WTC11 (cell line): Measurements from ENCODE around the gene UBE2F. TPM values are rescaled to one million over a fixed set of nuclear protein-coding genes. Genes with fewer than 3 reads are reported as not detected.

Experiments used
- ATAC-seq: fragments of 200-7000 bp; cut with Tn5 transposase; 2 replicates; pipeline ENCODE4 v1.10.0; 2021; ENCODE audit warnings: mild to moderate bottlenecking, moderate library complexity
- CTCF ChIA-PET: fragments of 300-600 bp; sonication (Branson Sonifier 250); formaldehyde crosslinking; loops from one replicate; lab custom pipeline; 2021; ENCODE audit warnings: antibody characterized with exemption; lab: Charles Lee
- POLR2A ChIA-PET: fragments of 350-600 bp; sonication (Branson Sonifier 250); formaldehyde crosslinking; loops from one replicate; lab custom pipeline; 2021; ENCODE audit warnings: antibody characterized with exemption; lab: Charles Lee
- DNase-seq: peaks from one replicate; pipeline ENCODE4 v3.0.0; 2021; ENCODE audit warnings: low spot score
- H3K27ac Mint-ChIP-seq: 2 replicates; pipeline ENCODE4 v1.8.0; 2021; ENCODE audit warnings: mixed read lengths
- H3K27me3 Mint-ChIP-seq: 2 replicates; pipeline ENCODE4 v1.8.0; 2021; ENCODE audit warnings: low read depth, mild to moderate bottlenecking, moderate library complexity, mixed read lengths
- H3K36me3 Mint-ChIP-seq: 2 replicates; pipeline ENCODE4 v1.8.0; 2021; ENCODE audit warnings: mixed read lengths
- H3K4me1 Mint-ChIP-seq: 2 replicates; pipeline ENCODE4 v1.8.0; 2022; ENCODE audit warnings: mixed read lengths
- H3K4me3 Mint-ChIP-seq: 2 replicates; pipeline ENCODE4 v1.8.0; 2021; ENCODE audit warnings: mild to moderate bottlenecking, moderate library complexity, mixed read lengths
- H3K9me3 Mint-ChIP-seq: 2 replicates; pipeline ENCODE4 v1.8.0; 2021; ENCODE audit warnings: mixed read lengths
- FOXK1 ChIP-seq: sonication (generic); formaldehyde crosslinking; IDR thresholded peaks from 2 replicates; pipeline ENCODE4 v1.8.0; 2022; ENCODE audit warnings: mild to moderate bottlenecking, moderate library complexity, missing genetic modification reagents
- GABPB1 ChIP-seq: sonication (generic); formaldehyde crosslinking; IDR thresholded peaks from 2 replicates; pipeline ENCODE4 v1.8.1; 2023; ENCODE audit warnings: mild to moderate bottlenecking, missing genetic modification reagents
- JAZF1 ChIP-seq: fragments of 250-450 bp; sonication (Bioruptor Pico); IDR thresholded peaks from 2 replicates; pipeline ENCODE4 v1.9.0; 2021; ENCODE audit warnings: moderate library complexity, mild to moderate bottlenecking, inconsistent platforms
- JUN ChIP-seq: sonication (generic); formaldehyde crosslinking; IDR thresholded peaks from 2 replicates; pipeline ENCODE4 v1.8.0; 2023; ENCODE audit warnings: mild to moderate bottlenecking, missing genetic modification reagents
- KAT7 ChIP-seq: sonication (generic); formaldehyde crosslinking; IDR thresholded peaks from 2 replicates; pipeline ENCODE4 v1.8.1; 2023; ENCODE audit warnings: missing genetic modification reagents, mild to moderate bottlenecking, borderline replicate concordance
- MYBL2 ChIP-seq: sonication (generic); formaldehyde crosslinking; IDR thresholded peaks from 2 replicates; pipeline ENCODE4 v1.8.1; 2023; ENCODE audit warnings: mild to moderate bottlenecking, moderate library complexity, missing genetic modification reagents
- RELA ChIP-seq: sonication (generic); formaldehyde crosslinking; IDR thresholded peaks from 2 replicates; pipeline ENCODE4 v1.8.1; 2022; ENCODE audit warnings: missing genetic modification reagents, mild to moderate bottlenecking, borderline replicate concordance
- SMAD3 ChIP-seq: sonication (generic); formaldehyde crosslinking; IDR thresholded peaks from 2 replicates; pipeline ENCODE4 v1.8.0; 2022; ENCODE audit warnings: missing genetic modification reagents, mild to moderate bottlenecking, borderline replicate concordance
- SP1 ChIP-seq: sonication (generic); formaldehyde crosslinking; conservative IDR thresholded peaks from 2 replicates; pipeline ENCODE4 v1.8.1; 2022; ENCODE audit warnings: missing genetic modification reagents
- ZNF219 ChIP-seq: sonication (generic); formaldehyde crosslinking; IDR thresholded peaks from 2 replicates; pipeline ENCODE4 v1.8.0; 2023; ENCODE audit warnings: missing genetic modification reagents, mild to moderate bottlenecking, borderline replicate concordance
- total RNA-seq: library from RNA; stranded (reverse); gene quantifications from 3 replicates; pipeline ENCODE4 v1.2.3, GENCODE V29; 2021
- TF ChIP-seq, protein P1 (sequence below): sonication (generic); formaldehyde crosslinking; IDR thresholded peaks from 2 replicates; pipeline ENCODE4 v1.8.0; 2022; ENCODE audit warnings: mild to moderate bottlenecking, missing genetic modification reagents
- TF ChIP-seq, protein P2 (sequence below): sonication (generic); formaldehyde crosslinking; IDR thresholded peaks from 2 replicates; pipeline ENCODE4 v1.8.0; 2022; ENCODE audit warnings: mild to moderate bottlenecking, missing genetic modification reagents
- TF ChIP-seq, protein P3 (sequence below): fragments of 250-450 bp; sonication (Bioruptor Pico); IDR thresholded peaks from 2 replicates; pipeline ENCODE4 v1.9.0; 2021; ENCODE audit warnings: mild to moderate bottlenecking
- TF ChIP-seq, protein P4 (sequence below): sonication (generic); formaldehyde crosslinking; conservative IDR thresholded peaks from 2 replicates; pipeline ENCODE4 v1.8.1; 2022; ENCODE audit warnings: mild to moderate bottlenecking, missing genetic modification reagents
- TF ChIP-seq, protein P5 (sequence below): sonication (generic); formaldehyde crosslinking; conservative IDR thresholded peaks from 2 replicates; pipeline ENCODE4 v1.8.1; 2023; ENCODE audit warnings: mild to moderate bottlenecking, low read depth, missing genetic modification reagents, moderate library complexity
- TF ChIP-seq, protein P6 (sequence below): sonication (generic); formaldehyde crosslinking; IDR thresholded peaks from 2 replicates; pipeline ENCODE4 v1.8.1; 2023; ENCODE audit warnings: mild to moderate bottlenecking, missing genetic modification reagents, moderate library complexity
- TF ChIP-seq, protein P7 (sequence below): fragments of 250-450 bp; sonication (Bioruptor Pico); conservative IDR thresholded peaks from 2 replicates; pipeline ENCODE4 v1.9.0; 2021; ENCODE audit warnings: mild to moderate bottlenecking
- TF ChIP-seq, protein P8 (sequence below): sonication (generic); formaldehyde crosslinking; IDR thresholded peaks from 2 replicates; pipeline ENCODE4 v1.8.1; 2022; ENCODE audit warnings: mild to moderate bottlenecking, moderate library complexity, missing genetic modification reagents
- TF ChIP-seq, protein P9 (sequence below): sonication (generic); formaldehyde crosslinking; IDR thresholded peaks from 2 replicates; pipeline ENCODE4 v1.8.1; 2023; ENCODE audit warnings: mild to moderate bottlenecking, missing genetic modification reagents
- TF ChIP-seq, protein P10 (sequence below): sonication (generic); formaldehyde crosslinking; IDR thresholded peaks from 2 replicates; pipeline ENCODE4 v1.8.1; 2023; ENCODE audit warnings: mild to moderate bottlenecking, missing genetic modification reagents, borderline replicate concordance

UBE2F gene
- total RNA-seq, 1 experiment from 2014 or later: 49.5 TPM

DNA sequence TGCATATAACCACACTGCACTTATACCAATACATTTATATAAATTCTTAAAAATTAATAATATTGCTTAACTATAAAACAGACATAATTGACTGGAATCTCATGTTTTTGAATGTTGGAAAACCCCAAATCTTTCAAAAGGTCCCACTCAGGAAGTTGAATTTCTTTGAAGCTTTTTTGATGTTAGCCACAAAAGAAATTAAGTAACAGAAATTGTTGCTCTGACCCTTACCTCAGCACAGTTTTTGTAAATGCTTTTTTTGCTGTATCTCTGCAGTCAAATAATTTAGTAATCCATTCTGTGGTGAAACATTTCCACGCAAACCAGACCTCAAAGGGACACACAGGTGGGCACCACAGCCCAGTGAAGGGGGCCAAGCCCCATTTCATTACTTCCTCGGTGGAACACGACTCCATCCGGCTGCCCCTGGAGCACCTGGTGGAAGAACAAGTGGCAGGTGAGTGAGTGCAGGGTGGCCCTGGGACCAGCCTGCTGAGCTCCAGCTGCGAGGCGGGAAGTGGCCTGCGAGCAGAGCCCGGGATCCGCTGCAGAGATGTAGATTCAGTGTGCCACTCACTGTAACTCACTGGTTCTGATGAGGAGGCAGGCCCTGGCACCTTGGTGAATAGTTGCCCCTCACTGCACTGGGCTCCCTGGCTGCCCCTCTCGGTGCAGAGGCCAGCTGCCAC lies 102.4 kb downstream of the UBE2F start:
- no peak for ATAC-seq
- Mint-ChIP-seq H3K27ac (no peak overlapping the region), H3K4me3 (no peak overlapping the region), H3K9me3 (no peaks in the 10 kb centered on the region), H3K27me3 (no peaks in the 10 kb centered on the region), H3K36me3 (peaks cover 71% of the 10 kb centered on the region)
- CTCF ChIA-PET: no interaction called here
- TF ChIP-seq RELA: no peak
- no peak for TF ChIP-seq JAZF1
- TF ChIP-seq, protein P1, sequence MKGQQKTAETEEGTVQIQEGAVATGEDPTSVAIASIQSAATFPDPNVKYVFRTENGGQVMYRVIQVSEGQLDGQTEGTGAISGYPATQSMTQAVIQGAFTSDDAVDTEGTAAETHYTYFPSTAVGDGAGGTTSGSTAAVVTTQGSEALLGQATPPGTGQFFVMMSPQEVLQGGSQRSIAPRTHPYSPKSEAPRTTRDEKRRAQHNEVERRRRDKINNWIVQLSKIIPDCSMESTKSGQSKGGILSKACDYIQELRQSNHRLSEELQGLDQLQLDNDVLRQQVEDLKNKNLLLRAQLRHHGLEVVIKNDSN (CRISPR knock-in tag): no peak
- TF ChIP-seq KAT7 (CRISPR knock-in tag): no peak
- TF ChIP-seq, protein P2, sequence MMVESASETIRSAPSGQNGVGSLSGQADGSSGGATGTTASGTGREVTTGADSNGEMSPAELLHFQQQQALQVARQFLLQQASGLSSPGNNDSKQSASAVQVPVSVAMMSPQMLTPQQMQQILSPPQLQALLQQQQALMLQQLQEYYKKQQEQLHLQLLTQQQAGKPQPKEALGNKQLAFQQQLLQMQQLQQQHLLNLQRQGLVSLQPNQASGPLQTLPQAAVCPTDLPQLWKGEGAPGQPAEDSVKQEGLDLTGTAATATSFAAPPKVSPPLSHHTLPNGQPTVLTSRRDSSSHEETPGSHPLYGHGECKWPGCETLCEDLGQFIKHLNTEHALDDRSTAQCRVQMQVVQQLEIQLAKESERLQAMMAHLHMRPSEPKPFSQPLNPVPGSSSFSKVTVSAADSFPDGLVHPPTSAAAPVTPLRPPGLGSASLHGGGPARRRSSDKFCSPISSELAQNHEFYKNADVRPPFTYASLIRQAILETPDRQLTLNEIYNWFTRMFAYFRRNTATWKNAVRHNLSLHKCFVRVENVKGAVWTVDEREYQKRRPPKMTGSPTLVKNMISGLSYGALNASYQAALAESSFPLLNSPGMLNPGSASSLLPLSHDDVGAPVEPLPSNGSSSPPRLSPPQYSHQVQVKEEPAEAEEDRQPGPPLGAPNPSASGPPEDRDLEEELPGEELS (CRISPR knock-in tag): no peak
- TF ChIP-seq ZNF219 (CRISPR knock-in tag): no peak
- no peak for TF ChIP-seq GABPB1 (CRISPR knock-in tag)
- no peak for TF ChIP-seq FOXK1
- TF ChIP-seq, protein P3, sequence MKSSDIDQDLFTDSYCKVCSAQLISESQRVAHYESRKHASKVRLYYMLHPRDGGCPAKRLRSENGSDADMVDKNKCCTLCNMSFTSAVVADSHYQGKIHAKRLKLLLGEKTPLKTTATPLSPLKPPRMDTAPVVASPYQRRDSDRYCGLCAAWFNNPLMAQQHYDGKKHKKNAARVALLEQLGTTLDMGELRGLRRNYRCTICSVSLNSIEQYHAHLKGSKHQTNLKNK (CRISPR knock-in tag): no peak
- TF ChIP-seq JUN (CRISPR knock-in tag): no peak
- TF ChIP-seq, protein P4, sequence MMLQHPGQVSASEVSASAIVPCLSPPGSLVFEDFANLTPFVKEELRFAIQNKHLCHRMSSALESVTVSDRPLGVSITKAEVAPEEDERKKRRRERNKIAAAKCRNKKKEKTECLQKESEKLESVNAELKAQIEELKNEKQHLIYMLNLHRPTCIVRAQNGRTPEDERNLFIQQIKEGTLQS (CRISPR knock-in tag): no peak
- TF ChIP-seq MYBL2 (CRISPR knock-in tag): no peak
- TF ChIP-seq, protein P5, sequence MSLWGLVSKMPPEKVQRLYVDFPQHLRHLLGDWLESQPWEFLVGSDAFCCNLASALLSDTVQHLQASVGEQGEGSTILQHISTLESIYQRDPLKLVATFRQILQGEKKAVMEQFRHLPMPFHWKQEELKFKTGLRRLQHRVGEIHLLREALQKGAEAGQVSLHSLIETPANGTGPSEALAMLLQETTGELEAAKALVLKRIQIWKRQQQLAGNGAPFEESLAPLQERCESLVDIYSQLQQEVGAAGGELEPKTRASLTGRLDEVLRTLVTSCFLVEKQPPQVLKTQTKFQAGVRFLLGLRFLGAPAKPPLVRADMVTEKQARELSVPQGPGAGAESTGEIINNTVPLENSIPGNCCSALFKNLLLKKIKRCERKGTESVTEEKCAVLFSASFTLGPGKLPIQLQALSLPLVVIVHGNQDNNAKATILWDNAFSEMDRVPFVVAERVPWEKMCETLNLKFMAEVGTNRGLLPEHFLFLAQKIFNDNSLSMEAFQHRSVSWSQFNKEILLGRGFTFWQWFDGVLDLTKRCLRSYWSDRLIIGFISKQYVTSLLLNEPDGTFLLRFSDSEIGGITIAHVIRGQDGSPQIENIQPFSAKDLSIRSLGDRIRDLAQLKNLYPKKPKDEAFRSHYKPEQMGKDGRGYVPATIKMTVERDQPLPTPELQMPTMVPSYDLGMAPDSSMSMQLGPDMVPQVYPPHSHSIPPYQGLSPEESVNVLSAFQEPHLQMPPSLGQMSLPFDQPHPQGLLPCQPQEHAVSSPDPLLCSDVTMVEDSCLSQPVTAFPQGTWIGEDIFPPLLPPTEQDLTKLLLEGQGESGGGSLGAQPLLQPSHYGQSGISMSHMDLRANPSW (CRISPR knock-in tag): no peak
- TF ChIP-seq, protein P6, sequence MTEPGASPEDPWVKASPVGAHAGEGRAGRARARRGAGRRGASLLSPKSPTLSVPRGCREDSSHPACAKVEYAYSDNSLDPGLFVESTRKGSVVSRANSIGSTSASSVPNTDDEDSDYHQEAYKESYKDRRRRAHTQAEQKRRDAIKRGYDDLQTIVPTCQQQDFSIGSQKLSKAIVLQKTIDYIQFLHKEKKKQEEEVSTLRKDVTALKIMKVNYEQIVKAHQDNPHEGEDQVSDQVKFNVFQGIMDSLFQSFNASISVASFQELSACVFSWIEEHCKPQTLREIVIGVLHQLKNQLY (CRISPR knock-in tag): no peak
- TF ChIP-seq SP1 (CRISPR knock-in tag): no peak
- TF ChIP-seq, protein P7, sequence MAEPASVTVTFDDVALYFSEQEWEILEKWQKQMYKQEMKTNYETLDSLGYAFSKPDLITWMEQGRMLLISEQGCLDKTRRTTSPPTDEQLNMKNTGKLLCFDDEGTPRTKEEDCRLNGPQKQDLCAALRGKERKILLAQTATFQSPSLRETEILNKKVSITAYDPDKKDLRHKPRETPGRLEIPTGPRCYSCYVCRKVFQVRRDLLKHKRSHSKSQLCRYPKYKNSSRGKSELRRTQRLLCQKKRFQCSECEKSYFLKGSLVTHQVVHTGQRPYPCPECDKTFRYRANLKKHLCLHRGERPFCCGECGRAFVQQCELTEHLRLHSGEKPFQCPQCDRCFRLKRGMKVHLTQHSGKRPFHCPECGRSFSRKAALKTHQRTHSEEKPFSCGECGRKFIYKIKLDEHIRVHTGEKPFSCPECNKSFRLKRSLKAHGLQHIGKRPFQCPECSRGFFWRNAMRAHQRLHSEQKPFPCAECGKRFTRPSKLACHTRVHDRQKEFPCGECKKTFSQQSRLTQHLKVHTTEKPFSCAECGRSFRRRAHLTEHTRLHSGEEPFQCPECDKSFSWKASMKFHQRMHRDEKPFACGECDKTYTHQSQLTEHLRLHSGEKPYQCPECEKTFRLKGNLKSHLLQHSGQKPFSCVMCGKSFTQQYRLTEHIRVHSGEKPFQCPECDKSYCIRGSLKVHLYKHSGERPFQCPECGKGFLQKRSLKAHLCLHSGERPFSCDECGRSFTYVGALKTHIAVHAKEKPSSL (CRISPR knock-in tag): no peak
- no peak for TF ChIP-seq SMAD3
- TF ChIP-seq, protein P8, sequence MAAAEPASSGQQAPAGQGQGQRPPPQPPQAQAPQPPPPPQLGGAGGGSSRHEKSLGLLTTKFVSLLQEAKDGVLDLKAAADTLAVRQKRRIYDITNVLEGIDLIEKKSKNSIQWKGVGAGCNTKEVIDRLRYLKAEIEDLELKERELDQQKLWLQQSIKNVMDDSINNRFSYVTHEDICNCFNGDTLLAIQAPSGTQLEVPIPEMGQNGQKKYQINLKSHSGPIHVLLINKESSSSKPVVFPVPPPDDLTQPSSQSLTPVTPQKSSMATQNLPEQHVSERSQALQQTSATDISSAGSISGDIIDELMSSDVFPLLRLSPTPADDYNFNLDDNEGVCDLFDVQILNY: no peak
- TF ChIP-seq, protein P9, sequence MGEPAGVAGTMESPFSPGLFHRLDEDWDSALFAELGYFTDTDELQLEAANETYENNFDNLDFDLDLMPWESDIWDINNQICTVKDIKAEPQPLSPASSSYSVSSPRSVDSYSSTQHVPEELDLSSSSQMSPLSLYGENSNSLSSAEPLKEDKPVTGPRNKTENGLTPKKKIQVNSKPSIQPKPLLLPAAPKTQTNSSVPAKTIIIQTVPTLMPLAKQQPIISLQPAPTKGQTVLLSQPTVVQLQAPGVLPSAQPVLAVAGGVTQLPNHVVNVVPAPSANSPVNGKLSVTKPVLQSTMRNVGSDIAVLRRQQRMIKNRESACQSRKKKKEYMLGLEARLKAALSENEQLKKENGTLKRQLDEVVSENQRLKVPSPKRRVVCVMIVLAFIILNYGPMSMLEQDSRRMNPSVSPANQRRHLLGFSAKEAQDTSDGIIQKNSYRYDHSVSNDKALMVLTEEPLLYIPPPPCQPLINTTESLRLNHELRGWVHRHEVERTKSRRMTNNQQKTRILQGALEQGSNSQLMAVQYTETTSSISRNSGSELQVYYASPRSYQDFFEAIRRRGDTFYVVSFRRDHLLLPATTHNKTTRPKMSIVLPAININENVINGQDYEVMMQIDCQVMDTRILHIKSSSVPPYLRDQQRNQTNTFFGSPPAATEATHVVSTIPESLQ: no peak
- TF ChIP-seq, protein P10, sequence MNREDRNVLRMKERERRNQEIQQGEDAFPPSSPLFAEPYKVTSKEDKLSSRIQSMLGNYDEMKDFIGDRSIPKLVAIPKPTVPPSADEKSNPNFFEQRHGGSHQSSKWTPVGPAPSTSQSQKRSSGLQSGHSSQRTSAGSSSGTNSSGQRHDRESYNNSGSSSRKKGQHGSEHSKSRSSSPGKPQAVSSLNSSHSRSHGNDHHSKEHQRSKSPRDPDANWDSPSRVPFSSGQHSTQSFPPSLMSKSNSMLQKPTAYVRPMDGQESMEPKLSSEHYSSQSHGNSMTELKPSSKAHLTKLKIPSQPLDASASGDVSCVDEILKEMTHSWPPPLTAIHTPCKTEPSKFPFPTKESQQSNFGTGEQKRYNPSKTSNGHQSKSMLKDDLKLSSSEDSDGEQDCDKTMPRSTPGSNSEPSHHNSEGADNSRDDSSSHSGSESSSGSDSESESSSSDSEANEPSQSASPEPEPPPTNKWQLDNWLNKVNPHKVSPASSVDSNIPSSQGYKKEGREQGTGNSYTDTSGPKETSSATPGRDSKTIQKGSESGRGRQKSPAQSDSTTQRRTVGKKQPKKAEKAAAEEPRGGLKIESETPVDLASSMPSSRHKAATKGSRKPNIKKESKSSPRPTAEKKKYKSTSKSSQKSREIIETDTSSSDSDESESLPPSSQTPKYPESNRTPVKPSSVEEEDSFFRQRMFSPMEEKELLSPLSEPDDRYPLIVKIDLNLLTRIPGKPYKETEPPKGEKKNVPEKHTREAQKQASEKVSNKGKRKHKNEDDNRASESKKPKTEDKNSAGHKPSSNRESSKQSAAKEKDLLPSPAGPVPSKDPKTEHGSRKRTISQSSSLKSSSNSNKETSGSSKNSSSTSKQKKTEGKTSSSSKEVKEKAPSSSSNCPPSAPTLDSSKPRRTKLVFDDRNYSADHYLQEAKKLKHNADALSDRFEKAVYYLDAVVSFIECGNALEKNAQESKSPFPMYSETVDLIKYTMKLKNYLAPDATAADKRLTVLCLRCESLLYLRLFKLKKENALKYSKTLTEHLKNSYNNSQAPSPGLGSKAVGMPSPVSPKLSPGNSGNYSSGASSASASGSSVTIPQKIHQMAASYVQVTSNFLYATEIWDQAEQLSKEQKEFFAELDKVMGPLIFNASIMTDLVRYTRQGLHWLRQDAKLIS (CRISPR knock-in tag): no peak
- TF ChIP-seq, all 79 proteins: peak for 0
- POLR2A ChIA-PET: interaction anchor here (1.2 kb wide), 1 partner anchor 9 kb away, joined by 4 read pairs; the partner anchor contains the start of gene SCLY
- no peaks in the 10 kb centered on the region for H3K4me1 Mint-ChIP-seq
- no peak for DNase-seq
